ENCODE results near the gene UPK3B.
"Not testable (repeated sequence)": the region's sequence is repeated elsewhere in the genome, so short reads cannot be mapped to it uniquely, and the experiment has no call there.

The UPK3B gene

GRCh38 chr7:76509931-76510877, at the start of gene UPK3B:
TSS of gene UPK3B (plus strand) at chr7:76510552. CDS start at chr7:76510653, 101 bp downstream.
- no peak for DNase-seq

GRCh38 chr7:76460767-76461166, 49.6 kb upstream of the UPK3B start:
- DNase-seq: not testable (repeated sequence)

GRCh38 chr7:76461464-76462101, 48.8 kb upstream of the UPK3B start, which contains the start of gene DTX2:
TSS of gene DTX2 (plus strand) at chr7:76461709. CDS start at chr7:76480510, 18,801 bp downstream.
- not testable (repeated sequence) for DNase-seq

GRCh38 chr7:76462271-76462882, 48.0 kb upstream of the UPK3B start:
- DNase-seq: not testable (repeated sequence)

GRCh38 chr7:76464959-76465358, 45.4 kb upstream of the UPK3B start:
- not testable (repeated sequence) for DNase-seq

GRCh38 chr7:76465950-76466349, 44.4 kb upstream of the UPK3B start:
- not testable (repeated sequence) for DNase-seq

GRCh38 chr7:76467743-76468404, 42.5 kb upstream of the UPK3B start:
- not testable (repeated sequence) for DNase-seq

- DNase-seq: not testable (repeated sequence)
These were observed 38.7 kb upstream of the UPK3B start for GRCh38 chr7:76471556-76472221.

GRCh38 chr7:76473097-76473496, 37.3 kb upstream of the UPK3B start:
- DNase-seq: not testable (repeated sequence)

- DNase-seq: not testable (repeated sequence)
These were observed 34.1 kb upstream of the UPK3B start for GRCh38 chr7:76476280-76476679.

- not testable (repeated sequence) for DNase-seq
These were observed 33.4 kb upstream of the UPK3B start for GRCh38 chr7:76476742-76477474.

GRCh38 chr7:76479628-76480027, 30.7 kb upstream of the UPK3B start:
- not testable (repeated sequence) for DNase-seq

- DNase-seq: not testable (repeated sequence)
These were observed 29.7 kb upstream of the UPK3B start for GRCh38 chr7:76480403-76481253.

- DNase-seq: not testable (repeated sequence)
These were observed 27.7 kb upstream of the UPK3B start for GRCh38 chr7:76482660-76483059.

- DNase-seq: not testable (repeated sequence)
These were observed 27.3 kb upstream of the UPK3B start for GRCh38 chr7:76483081-76483480.

- DNase-seq: not testable (repeated sequence)
These were observed 25.9 kb upstream of the UPK3B start for GRCh38 chr7:76484456-76484855.

- not testable (repeated sequence) for DNase-seq
These were observed 24.3 kb upstream of the UPK3B start for GRCh38 chr7:76485822-76486610.

GRCh38 chr7:76486618-76487017, 23.7 kb upstream of the UPK3B start:
- DNase-seq: not testable (repeated sequence)

- not testable (repeated sequence) for DNase-seq
These were observed 22.4 kb upstream of the UPK3B start for GRCh38 chr7:76487969-76488368.

Measured in NCI-H748 treated with DMSO at 0.1 percent for 48 hours (cell line).